Upper lobe of right lung (tissue), 1 donor: ENCODE data around the gene VPS9D1. TPM values are rescaled to one million over a fixed set of nuclear protein-coding genes. Genes with fewer than 3 reads are reported as not detected.
A peak's percentile ranks its signal among the peaks of the same experiment; 100 is the strongest.

Source experiments
- ATAC-seq: fragments of 200-7000 bp; cut with Tn5 transposase; one replicate; pipeline ENCODE4 v1.9.1; 2020; ENCODE audit warnings: mild to moderate bottlenecking, moderate library complexity
- DNase-seq: peaks from one replicate; pipeline ENCODE4 v3.0.0-alpha.2; 2020
- H3K27ac ChIP-seq: fragments of 200-600 bp; one replicate; pipeline ENCODE4 v1.8.0; 2022
- H3K27me3 ChIP-seq: fragments of 200-600 bp; one replicate; pipeline ENCODE4 v1.8.0; 2022; ENCODE audit warnings: mild to moderate bottlenecking
- H3K36me3 ChIP-seq: fragments of 200-600 bp; one replicate; pipeline ENCODE4 v1.8.0; 2022
- H3K4me1 ChIP-seq: fragments of 200-600 bp; one replicate; pipeline ENCODE4 v1.8.0; 2022
- H3K4me3 ChIP-seq: fragments of 200-600 bp; one replicate; pipeline ENCODE4 v1.8.0; 2022; ENCODE audit warnings: mild to moderate bottlenecking
- H3K9me3 ChIP-seq: fragments of 200-600 bp; one replicate; pipeline ENCODE4 v1.8.0; 2022
- CTCF ChIP-seq: fragments of 200-600 bp; IDR thresholded peaks from one replicate; pipeline ENCODE4 v1.8.0; 2022; ENCODE audit warnings: antibody characterized with exemption
- intact Hi-C: fragments of 100-400 bp; cut with DNase I; formaldehyde crosslinking; loops from one replicate; pipeline ENCODE4 v1.11.0; 2022
- total RNA-seq: library from RNA; stranded (reverse); fragmentation: NEBNext Ultra II Directional; extraction: Animal tissue kit (Norgen Biotek cat#: 25700); gene quantifications from one replicate; pipeline ENCODE4 v1.2.1, GENCODE V29; 2021
- donor health status: DM: no; HTN: yes; CAD: no; lungs with severe emphysema.

VPS9D1 gene
- total RNA-seq, 1 donor from 2014 or later = 15.7 TPM

- DNase-seq = no peak
- ATAC-seq = no peak
- no peak for TF ChIP-seq CTCF
- Histone ChIP-seq H3K4me3 (no peak overlapping the region), H3K36me3 (peaks cover 40% of the 10 kb centered on the region), H3K27ac (no peak overlapping the region), H3K27me3 (no peaks in the 10 kb centered on the region), H3K9me3 (no peaks in the 10 kb centered on the region), H3K4me1 (no peaks in the 10 kb centered on the region)
- intact Hi-C loops = no loop called here
Measured at GRCh38 chr16:89742948-89743347, 22.2 kb upstream of the VPS9D1 start.

GRCh38 chr16:89741342-89742014 lies 20.8 kb upstream of the VPS9D1 start:
- Histone ChIP-seq H3K4me3 (no peak overlapping the region), H3K36me3 (peaks cover 54% of the 10 kb centered on the region), H3K27me3 (no peaks in the 10 kb centered on the region), H3K9me3 (no peaks in the 10 kb centered on the region), H3K4me1 (no peaks in the 10 kb centered on the region), H3K27ac (no peak overlapping the region)
- no peak for TF ChIP-seq CTCF
- ATAC-seq (peak; percentile 34), DNase-seq (no peak)
- intact Hi-C loops = no loop called here

- peak; percentile 12 for ATAC-seq
- H3K36me3 ChIP-seq = peaks cover 75% of the 10 kb centered on the region
- no peak overlapping the region for H3K4me3 ChIP-seq
- DNase-seq = no peak
- intact Hi-C loops = no loop called here
- no peak overlapping the region for H3K27ac ChIP-seq
- TF ChIP-seq CTCF = no peak
- no peaks in the 10 kb centered on the region for H3K4me1 ChIP-seq
- no peaks in the 10 kb centered on the region for H3K27me3 ChIP-seq
- H3K9me3 ChIP-seq = no peaks in the 10 kb centered on the region
Measured at GRCh38 chr16:89739383-89739782, 18.7 kb upstream of the VPS9D1 start.

- Histone ChIP-seq H3K27ac (no peak overlapping the region), H3K36me3 (peaks cover 82% of the 10 kb centered on the region), H3K27me3 (no peaks in the 10 kb centered on the region), H3K4me3 (no peak overlapping the region), H3K4me1 (no peaks in the 10 kb centered on the region), H3K9me3 (no peaks in the 10 kb centered on the region)
- no peak for TF ChIP-seq CTCF
- no peak for ATAC-seq
- no peak for DNase-seq
- intact Hi-C loops = no loop called here
Measured at GRCh38 chr16:89738538-89739317, 18.0 kb upstream of the VPS9D1 start.

GRCh38 chr16:89738072-89738377 lies 17.3 kb upstream of the VPS9D1 start:
- TF ChIP-seq CTCF = no peak
- no peaks in the 10 kb centered on the region for H3K27me3 ChIP-seq
- DNase-seq = no peak
- H3K4me3 ChIP-seq = no peak overlapping the region
- ATAC-seq = no peak
- peaks cover 89% of the 10 kb centered on the region for H3K36me3 ChIP-seq
- no peaks in the 10 kb centered on the region for H3K4me1 ChIP-seq
- no peaks in the 10 kb centered on the region for H3K9me3 ChIP-seq
- no peak overlapping the region for H3K27ac ChIP-seq
- intact Hi-C loops = no loop called here
